Calu3 (cell line): ENCODE results near the gene FREM1. TPM values are rescaled to one million over a fixed set of nuclear protein-coding genes. Genes with fewer than 3 reads are reported as not detected.

Experiments used
- BruUV-seq: library from RNA; stranded (reverse); fragments of 400-500 nt; replicated peaks from 2 replicates; lab custom pipeline; 2021; lab: Mats Ljungman, UMichigan
- CTCF ChIA-PET: fragments of 300-600 bp; sonication (Branson Sonifier 250); formaldehyde crosslinking; loops from one replicate; lab custom pipeline; 2022; ENCODE audit warnings: antibody characterized with exemption; lab: Charles Lee
- DNase-seq: peaks from one replicate; pipeline ENCODE4 v3.0.0; 2022
- H3K27ac Mint-ChIP-seq: one replicate; pipeline ENCODE4 v1.8.0; 2022; ENCODE audit warnings: mixed read lengths; ENCODE audit not compliant: unreplicated experiment
- H3K27me3 Mint-ChIP-seq: one replicate; pipeline ENCODE4 v1.8.0; 2022; ENCODE audit warnings: mixed read lengths; ENCODE audit not compliant: unreplicated experiment
- H3K36me3 Mint-ChIP-seq: one replicate; pipeline ENCODE4 v1.8.0; 2022; ENCODE audit warnings: mild to moderate bottlenecking, moderate library complexity, mixed read lengths; ENCODE audit not compliant: insufficient read depth, unreplicated experiment
- H3K4me1 Mint-ChIP-seq: one replicate; pipeline ENCODE4 v1.8.0; 2022; ENCODE audit warnings: mild to moderate bottlenecking, low read depth, mixed read lengths; ENCODE audit not compliant: unreplicated experiment
- H3K4me3 Mint-ChIP-seq: one replicate; pipeline ENCODE4 v1.8.0; 2022; ENCODE audit warnings: mild to moderate bottlenecking, low read depth, moderate library complexity, mixed read lengths; ENCODE audit not compliant: unreplicated experiment
- H3K9me3 Mint-ChIP-seq: one replicate; pipeline ENCODE4 v1.8.0; 2022; ENCODE audit warnings: low read depth, mixed read lengths; ENCODE audit not compliant: unreplicated experiment
- CTCF ChIP-seq: fragments of 200-600 bp; IDR thresholded peaks from one replicate; pipeline ENCODE4 v1.8.0; 2022; ENCODE audit warnings: antibody characterized with exemption; ENCODE audit not compliant: unreplicated experiment
- intact Hi-C: fragments of 100-400 bp; cut with micrococcal nuclease; formaldehyde crosslinking; loops from one replicate; pipeline ENCODE4 v1.10.0; 2022; ENCODE audit not compliant: unreplicated experiment
- total RNA-seq: library from RNA; stranded (reverse); gene quantifications from 2 replicates; pipeline ENCODE4 v1.2.3, GENCODE V29; 2022

FREM1 gene
- total RNA-seq, 1 experiment from 2014 or later: not detected

- no TSS peak for BruUV-seq
- Mint-ChIP-seq H3K4me3 (no peak overlapping the region), H3K27ac (no peak overlapping the region), H3K27me3 (no peaks in the 10 kb centered on the region), H3K9me3 (peaks cover 6% of the 10 kb centered on the region), H3K36me3 (no peaks in the 10 kb centered on the region), H3K4me1 (no peaks in the 10 kb centered on the region)
- TF ChIP-seq CTCF: no peak
- no peak for DNase-seq
- CTCF ChIA-PET: no interaction called here
- intact Hi-C loops: no loop called here
Observed at GRCh38 chr9:14704281-14704680, 205.9 kb downstream of the FREM1 start.

- Mint-ChIP-seq H3K27ac (no peak overlapping the region), H3K36me3 (no peaks in the 10 kb centered on the region), H3K4me1 (no peaks in the 10 kb centered on the region), H3K4me3 (no peak overlapping the region), H3K9me3 (peaks cover 4% of the 10 kb centered on the region), H3K27me3 (peaks cover 14% of the 10 kb centered on the region)
- intact Hi-C loops: no loop called here
- no peak for DNase-seq
- no peak for TF ChIP-seq CTCF
- CTCF ChIA-PET: no interaction called here
- no TSS peak for BruUV-seq
Observed at GRCh38 chr9:14702200-14702720, 208.0 kb downstream of the FREM1 start.

GRCh38 chr9:14693251-14693861 lies 216.9 kb downstream of the FREM1 start, which contains the start of gene ZDHHC21:
TSS of gene ZDHHC21 (minus strand) at chr9:14693432. CDS start at chr9:14674340, 19,092 bp downstream.
- CTCF ChIA-PET: interaction anchor here (0.6 to 1.2 kb wide), 2 partner anchors 32 to 85 kb away, joined by 3 read pairs; no protein-coding TSS in a partner anchor
- no peak for TF ChIP-seq CTCF
- Mint-ChIP-seq H3K36me3 (peaks cover 21% of the 10 kb centered on the region), H3K4me1 (no peaks in the 10 kb centered on the region), H3K27me3 (peaks cover 16% of the 10 kb centered on the region), H3K9me3 (no peaks in the 10 kb centered on the region), H3K4me3 (peak within 1 kb of the TSS; percentile 92), H3K27ac (peak within 1 kb of the TSS; percentile 81)
- no TSS peak for BruUV-seq
- intact Hi-C loops: no loop called here
- DNase-seq: peak; percentile 64

- no peak for TF ChIP-seq CTCF
- Mint-ChIP-seq H3K36me3 (peaks cover 21% of the 10 kb centered on the region), H3K27me3 (peaks cover 9% of the 10 kb centered on the region), H3K9me3 (no peaks in the 10 kb centered on the region), H3K4me1 (no peaks in the 10 kb centered on the region), H3K4me3 (peak overlapping the region; percentile 92), H3K27ac (peak overlapping the region; percentile 81)
- intact Hi-C loops: no loop called here
- no peak for DNase-seq
- CTCF ChIA-PET: interaction anchor here (0.6 to 1.2 kb wide), 2 partner anchors 31 to 86 kb away, joined by 3 read pairs; no protein-coding TSS in a partner anchor
- TSS peak; percentile 58 for BruUV-seq
Observed at GRCh38 chr9:14692470-14693250, 217.6 kb downstream of the FREM1 start.
